ENCODE results near the gene PPP3CB.
A peak's percentile ranks its signal among the peaks of the same experiment; 100 is the strongest.

Gene PPP3CB

DNA sequence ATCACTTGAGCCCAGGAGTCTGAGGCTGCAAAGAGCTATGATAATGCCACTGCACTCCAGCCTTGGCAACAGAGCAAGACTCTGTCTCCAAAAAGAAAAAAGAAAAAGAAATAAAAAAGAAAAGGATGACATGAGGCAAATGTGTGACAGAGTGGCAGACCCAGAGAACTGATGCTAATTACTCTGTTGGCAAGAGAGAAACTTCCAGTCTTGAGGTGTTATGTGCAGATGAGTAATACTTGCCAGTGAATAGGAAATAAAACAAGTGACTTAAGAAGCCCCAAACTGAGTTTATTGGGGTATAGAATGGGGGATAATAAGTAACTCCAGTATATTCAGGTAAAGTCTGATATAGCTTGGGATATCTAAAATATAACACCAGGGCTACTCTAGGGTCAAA is 72.5 kb downstream of the PPP3CB start:
- no peak for TF ChIP-seq FOXP2 (optimal IDR thresholded peaks at IDR 0.05; ENCODE audit: borderline replicate concordance, extremely low read depth, extremely low read length, insufficient read depth)
- TF ChIP-seq, protein P1, sequence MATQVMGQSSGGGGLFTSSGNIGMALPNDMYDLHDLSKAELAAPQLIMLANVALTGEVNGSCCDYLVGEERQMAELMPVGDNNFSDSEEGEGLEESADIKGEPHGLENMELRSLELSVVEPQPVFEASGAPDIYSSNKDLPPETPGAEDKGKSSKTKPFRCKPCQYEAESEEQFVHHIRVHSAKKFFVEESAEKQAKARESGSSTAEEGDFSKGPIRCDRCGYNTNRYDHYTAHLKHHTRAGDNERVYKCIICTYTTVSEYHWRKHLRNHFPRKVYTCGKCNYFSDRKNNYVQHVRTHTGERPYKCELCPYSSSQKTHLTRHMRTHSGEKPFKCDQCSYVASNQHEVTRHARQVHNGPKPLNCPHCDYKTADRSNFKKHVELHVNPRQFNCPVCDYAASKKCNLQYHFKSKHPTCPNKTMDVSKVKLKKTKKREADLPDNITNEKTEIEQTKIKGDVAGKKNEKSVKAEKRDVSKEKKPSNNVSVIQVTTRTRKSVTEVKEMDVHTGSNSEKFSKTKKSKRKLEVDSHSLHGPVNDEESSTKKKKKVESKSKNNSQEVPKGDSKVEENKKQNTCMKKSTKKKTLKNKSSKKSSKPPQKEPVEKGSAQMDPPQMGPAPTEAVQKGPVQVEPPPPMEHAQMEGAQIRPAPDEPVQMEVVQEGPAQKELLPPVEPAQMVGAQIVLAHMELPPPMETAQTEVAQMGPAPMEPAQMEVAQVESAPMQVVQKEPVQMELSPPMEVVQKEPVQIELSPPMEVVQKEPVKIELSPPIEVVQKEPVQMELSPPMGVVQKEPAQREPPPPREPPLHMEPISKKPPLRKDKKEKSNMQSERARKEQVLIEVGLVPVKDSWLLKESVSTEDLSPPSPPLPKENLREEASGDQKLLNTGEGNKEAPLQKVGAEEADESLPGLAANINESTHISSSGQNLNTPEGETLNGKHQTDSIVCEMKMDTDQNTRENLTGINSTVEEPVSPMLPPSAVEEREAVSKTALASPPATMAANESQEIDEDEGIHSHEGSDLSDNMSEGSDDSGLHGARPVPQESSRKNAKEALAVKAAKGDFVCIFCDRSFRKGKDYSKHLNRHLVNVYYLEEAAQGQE (IDR thresholded peaks at IDR 0.05; ENCODE audit: insufficient read depth in 1 of 2, low read depth in 2 of 2, low read length in 2 of 2) = no peak
- no peak for TF ChIP-seq POLR2AphosphoS5 (IDR thresholded peaks at IDR 0.05; ENCODE audit: low read depth, low read length)
- TF ChIP-seq SIN3A (IDR thresholded peaks at IDR 0.05; ENCODE audit: borderline replicate concordance, insufficient read depth, low read length) = no peak
- TF ChIP-seq TAF1 (IDR thresholded peaks at IDR 0.05; ENCODE audit: borderline replicate concordance, insufficient read depth, low read length) = no peak

DNA sequence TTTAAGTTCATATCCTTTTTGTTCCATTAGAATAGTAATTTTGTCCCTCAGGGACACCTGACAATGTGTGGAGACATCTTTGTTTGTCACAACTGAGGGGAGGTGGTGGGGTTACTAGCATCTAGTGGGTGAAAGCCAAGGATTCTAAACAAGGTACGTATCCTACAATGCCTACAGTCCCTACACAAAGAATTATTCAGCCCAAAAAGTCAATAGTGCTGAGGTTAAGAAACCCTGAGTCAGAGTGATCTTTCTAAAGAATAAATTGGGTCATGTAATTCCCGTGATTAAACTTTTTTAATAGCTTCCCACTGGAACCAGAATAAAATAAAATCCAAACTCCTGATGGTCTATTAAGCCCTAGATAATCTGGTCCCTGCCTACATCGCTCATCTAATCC is 79.3 kb downstream of the PPP3CB start:
- no peak for TF ChIP-seq SIN3A (IDR thresholded peaks at IDR 0.05; ENCODE audit: borderline replicate concordance, insufficient read depth, low read length)
- TF ChIP-seq, protein P1 (IDR thresholded peaks at IDR 0.05; ENCODE audit: insufficient read depth in 1 of 2, low read depth in 2 of 2, low read length in 2 of 2) = no peak
- no peak for TF ChIP-seq POLR2AphosphoS5 (IDR thresholded peaks at IDR 0.05; ENCODE audit: low read depth, low read length)
- TF ChIP-seq FOXP2 (optimal IDR thresholded peaks at IDR 0.05; ENCODE audit: borderline replicate concordance, extremely low read depth, extremely low read length, insufficient read depth) = no peak
- TF ChIP-seq TAF1 (IDR thresholded peaks at IDR 0.05; ENCODE audit: borderline replicate concordance, insufficient read depth, low read length) = no peak

DNA sequence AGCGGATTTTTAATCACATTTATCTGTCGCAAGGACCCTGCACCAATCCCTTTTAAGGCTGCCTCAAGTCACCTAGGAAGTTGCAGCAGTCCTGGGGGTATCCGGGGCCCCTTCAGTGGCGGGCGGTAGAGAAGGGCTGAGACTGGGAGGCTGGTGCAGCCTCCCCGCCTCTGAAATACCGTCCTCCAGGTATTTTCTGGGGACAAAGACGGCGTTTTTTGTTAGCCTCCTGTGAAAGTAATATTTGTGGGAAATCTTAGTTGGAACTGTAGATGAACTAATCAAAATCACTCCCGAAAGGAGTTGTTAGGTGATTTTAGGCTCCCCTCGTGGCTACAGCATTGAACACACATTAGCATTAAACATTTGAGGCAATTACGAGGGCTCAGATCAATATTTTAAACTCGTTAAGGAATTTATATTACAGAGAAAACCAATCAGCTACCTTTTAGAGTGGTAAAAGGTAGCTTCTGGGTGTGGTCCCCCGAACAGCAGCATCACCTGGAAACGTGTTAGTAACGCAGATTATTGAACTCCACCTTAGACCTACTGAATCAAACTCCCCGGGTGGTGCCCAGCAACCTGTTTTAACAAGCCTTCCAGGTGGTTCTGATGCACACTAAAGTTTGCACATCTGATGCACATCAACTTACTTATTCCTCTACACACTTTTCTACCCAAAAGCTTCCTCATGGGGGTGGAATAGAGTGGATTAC is 81.4 kb downstream of the PPP3CB start:
- TF ChIP-seq POLR2AphosphoS5 (IDR thresholded peaks at IDR 0.05; ENCODE audit: low read depth, low read length) = no peak; the same call in 1 of the 2 replicates
- TF ChIP-seq TAF1 (IDR thresholded peaks at IDR 0.05; ENCODE audit: borderline replicate concordance, insufficient read depth, low read length) = 0 out of 2 replicates have a peak, but pooled peaks have one; percentile 3
- TF ChIP-seq, protein P1 (IDR thresholded peaks at IDR 0.05; ENCODE audit: insufficient read depth in 1 of 2, low read depth in 2 of 2, low read length in 2 of 2) = no peak

DNA sequence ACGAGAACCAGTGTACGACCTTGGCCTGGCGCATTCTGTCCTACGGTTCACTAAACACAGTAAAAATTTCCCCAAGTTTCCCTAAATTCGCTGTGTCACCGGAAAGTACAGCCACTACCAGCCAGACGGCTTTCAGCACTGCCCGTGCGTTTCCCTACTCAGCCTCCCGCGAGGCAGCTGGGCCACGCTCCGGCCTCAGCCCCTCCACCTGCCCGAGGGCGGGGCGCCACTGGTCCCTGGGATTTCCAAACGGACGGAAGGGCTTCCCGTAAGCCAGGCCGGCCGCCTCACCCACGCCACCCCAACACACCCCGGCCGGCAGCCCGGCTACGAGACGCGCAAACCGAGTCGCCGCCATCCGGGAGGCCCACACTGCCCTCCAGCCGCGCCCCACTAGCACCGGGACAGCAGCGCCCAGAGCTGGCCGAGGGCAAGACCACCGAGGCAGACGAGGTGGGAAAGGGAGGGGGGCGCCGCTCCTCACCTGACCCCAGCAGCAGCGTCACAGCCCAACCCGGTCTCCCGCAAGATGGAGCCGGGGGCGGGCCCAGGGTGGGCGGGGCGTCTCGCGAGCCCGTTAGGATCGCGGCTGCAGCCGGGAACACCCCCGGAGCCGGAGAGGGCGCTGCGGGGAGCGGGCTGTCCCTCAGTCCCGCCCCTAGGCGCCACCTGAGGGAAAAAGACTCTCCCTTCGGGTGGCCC is 82.1 kb downstream of the PPP3CB start, which contains the start of gene ANXA7:
Gene ANXA7 (minus strand): TSS at position 531 of the 702 bp plus-strand sequence. CDS start 13,202 bp downstream, outside the sequence.
- TF ChIP-seq FOXP2 (optimal IDR thresholded peaks at IDR 0.05; ENCODE audit: borderline replicate concordance, extremely low read depth, extremely low read length, insufficient read depth) = peak; percentile 76
- peak; percentile 2; the same call in 1 of the 2 replicates for TF ChIP-seq TAF1 (IDR thresholded peaks at IDR 0.05; ENCODE audit: borderline replicate concordance, insufficient read depth, low read length)
- TF ChIP-seq, protein P1 (IDR thresholded peaks at IDR 0.05; ENCODE audit: insufficient read depth in 1 of 2, low read depth in 2 of 2, low read length in 2 of 2) = no peak
